BLaER1 (cell line): ENCODE results near the gene HUS1B.
"Not testable (repeated sequence)": the region's sequence is repeated elsewhere in the genome, so short reads cannot be mapped to it uniquely, and the experiment has no call there.

Experiments used
- H3K27ac ChIP-seq: shearing (Covaris generic); formaldehyde crosslinking; 2 replicates; pipeline ENCODE4 v1.8.1; 2022
- H3K27me3 ChIP-seq: shearing (Covaris generic); formaldehyde crosslinking; 2 replicates; pipeline ENCODE4 v1.8.1; 2022
- H3K36me3 ChIP-seq: shearing (Covaris generic); formaldehyde crosslinking; 2 replicates; pipeline ENCODE4 v1.8.1; 2022
- H3K4me1 ChIP-seq: shearing (Covaris generic); formaldehyde crosslinking; 2 replicates; pipeline ENCODE4 v1.8.1; 2022
- H3K4me2 ChIP-seq: shearing (Covaris generic); formaldehyde crosslinking; 2 replicates; pipeline ENCODE4 v1.8.1; 2022
- H3K4me3 ChIP-seq: shearing (Covaris generic); formaldehyde crosslinking; 2 replicates; pipeline ENCODE4 v1.8.1; 2022
- H3K9ac ChIP-seq: shearing (Covaris generic); formaldehyde crosslinking; 2 replicates; pipeline ENCODE4 v1.8.1; 2022
- H3K9me3 ChIP-seq: shearing (Covaris generic); formaldehyde crosslinking; 2 replicates; pipeline ENCODE4 v1.8.1; 2022
- H4K20me1 ChIP-seq: shearing (Covaris generic); formaldehyde crosslinking; 2 replicates; pipeline ENCODE4 v1.8.1; 2022
- Cebpa-rat ChIP-seq: shearing (Covaris generic); IDR thresholded peaks from 2 replicates; pipeline ENCODE4 v1.8.1; 2022

Gene HUS1B

DNA sequence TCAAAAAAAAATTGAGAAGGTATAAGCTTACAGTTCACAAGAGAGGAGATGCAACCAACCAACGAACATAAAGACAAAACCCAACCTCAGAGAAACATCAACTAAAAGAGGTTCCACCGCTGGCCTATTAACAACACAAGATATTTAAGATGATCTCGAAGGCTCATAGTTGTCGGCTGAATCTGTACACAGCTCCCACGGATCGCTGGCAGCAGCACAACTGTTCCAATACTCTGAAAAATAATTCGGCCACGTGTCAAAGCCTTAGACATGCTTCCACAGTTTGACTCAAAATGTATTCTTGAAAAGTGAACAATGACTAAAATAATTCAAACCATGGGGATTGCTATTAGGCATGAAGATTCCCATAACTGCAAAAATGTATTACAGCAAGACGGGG is 22.4 kb upstream of the HUS1B start:
- Histone ChIP-seq H3K27ac (no peak overlapping the region), H3K4me3 (no peak overlapping the region), H3K9me3 (0 out of 2 replicates have a peak, but pooled peaks cover 5% of the 10 kb centered on the region), H4K20me1 (peaks cover 60% of the 10 kb centered on the region), H3K27me3 (no peaks in the 10 kb centered on the region), H3K36me3 (0 out of 2 replicates have a peak, but pooled peaks cover 6% of the 10 kb centered on the region), H3K9ac (no peak overlapping the region), H3K4me1 (peaks cover 8% of the 10 kb centered on the region), H3K4me2 (no peak overlapping the region)
- no peak for TF ChIP-seq Cebpa-rat

- H3K27ac ChIP-seq = no peak overlapping the region
- H3K4me3 ChIP-seq = no peak overlapping the region
- no peaks in the 10 kb centered on the region for H3K27me3 ChIP-seq
- peaks cover 5% of the 10 kb centered on the region; the same call in 1 of the 2 replicates for H3K9me3 ChIP-seq
- peaks cover 52% of the 10 kb centered on the region for H4K20me1 ChIP-seq
- H3K9ac ChIP-seq = no peak overlapping the region
- 0 out of 2 replicates have a peak, but pooled peaks cover 6% of the 10 kb centered on the region for H3K36me3 ChIP-seq
- H3K4me2 ChIP-seq = no peak overlapping the region
- peaks cover under 1% of the 10 kb centered on the region; the same call in 1 of the 2 replicates for H3K4me1 ChIP-seq
- TF ChIP-seq Cebpa-rat = no peak
Measured at GRCh38 chr6:678520-678919, 21.6 kb upstream of the HUS1B start.

- Histone ChIP-seq H3K4me3 (no peak overlapping the region), H3K4me2 (no peak overlapping the region), H4K20me1 (peaks cover 46% of the 10 kb centered on the region), H3K36me3 (0 out of 2 replicates have a peak, but pooled peaks cover 6% of the 10 kb centered on the region), H3K9me3 (peaks cover 8% of the 10 kb centered on the region), H3K9ac (no peak overlapping the region), H3K4me1 (no peaks in the 10 kb centered on the region), H3K27ac (no peak overlapping the region), H3K27me3 (no peaks in the 10 kb centered on the region)
- no peak for TF ChIP-seq Cebpa-rat
Measured at GRCh38 chr6:677919-678318, 21.0 kb upstream of the HUS1B start.

- no peak overlapping the region for H3K4me3 ChIP-seq
- 0 out of 2 replicates have a peak, but pooled peaks cover 3% of the 10 kb centered on the region for H3K36me3 ChIP-seq
- peaks cover 23% of the 10 kb centered on the region for H3K9me3 ChIP-seq
- no peak overlapping the region for H3K9ac ChIP-seq
- no peaks in the 10 kb centered on the region for H3K27me3 ChIP-seq
- no peaks in the 10 kb centered on the region for H3K4me1 ChIP-seq
- no peak overlapping the region for H3K4me2 ChIP-seq
- TF ChIP-seq Cebpa-rat = no peak
- H4K20me1 ChIP-seq = peaks cover 19% of the 10 kb centered on the region
- no peak overlapping the region for H3K27ac ChIP-seq
Measured at GRCh38 chr6:674956-675355, 18.1 kb upstream of the HUS1B start.

GRCh38 chr6:674406-674805 is 17.5 kb upstream of the HUS1B start:
- peaks cover 19% of the 10 kb centered on the region; the same call in 1 of the 2 replicates for H4K20me1 ChIP-seq
- no peak overlapping the region for H3K4me2 ChIP-seq
- H3K4me3 ChIP-seq = no peak overlapping the region
- peaks cover 23% of the 10 kb centered on the region for H3K9me3 ChIP-seq
- 0 out of 2 replicates have a peak, but pooled peaks cover 7% of the 10 kb centered on the region for H3K36me3 ChIP-seq
- H3K27ac ChIP-seq = no peak overlapping the region
- H3K27me3 ChIP-seq = no peaks in the 10 kb centered on the region
- TF ChIP-seq Cebpa-rat = no peak
- no peak overlapping the region for H3K9ac ChIP-seq
- no peaks in the 10 kb centered on the region for H3K4me1 ChIP-seq

DNA sequence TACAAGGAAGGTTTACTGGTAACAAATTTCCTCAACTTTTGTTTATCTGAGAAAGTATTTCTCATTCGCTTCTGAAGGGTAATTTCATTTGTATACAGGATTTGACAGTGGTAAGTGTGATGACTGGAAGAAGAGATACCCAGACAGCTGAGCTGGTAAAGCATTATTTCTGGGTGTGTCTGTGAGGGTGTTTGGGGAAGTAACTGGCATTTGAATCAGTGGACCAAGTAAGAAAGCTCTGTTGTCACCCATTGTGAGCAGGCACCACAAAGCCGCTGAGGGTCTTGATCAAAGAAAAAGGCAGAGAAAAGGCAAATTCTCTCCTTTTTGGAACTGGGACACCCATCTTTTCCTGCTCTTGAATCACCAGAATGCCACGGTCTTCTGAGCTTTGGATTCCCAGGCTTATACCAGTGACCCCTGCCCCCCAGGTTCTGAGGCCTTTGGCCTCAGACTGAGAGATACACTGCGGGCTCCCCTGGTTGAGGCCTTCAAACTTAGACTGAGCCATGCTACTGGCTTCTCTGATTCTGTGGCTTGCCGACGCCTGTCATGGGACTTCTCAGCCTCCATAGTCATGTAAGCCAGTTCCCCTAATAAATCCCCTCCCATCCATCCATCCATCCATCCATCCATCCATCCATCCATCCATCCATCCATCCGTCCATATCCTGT is 10.5 kb upstream of the HUS1B start:
- no peak overlapping the region for H3K9ac ChIP-seq
- TF ChIP-seq Cebpa-rat = no peak
- H3K4me1 ChIP-seq = no peaks in the 10 kb centered on the region
- no peak overlapping the region for H3K4me2 ChIP-seq
- no peak overlapping the region for H3K4me3 ChIP-seq
- peaks cover 14% of the 10 kb centered on the region; the same call in 1 of the 2 replicates for H3K36me3 ChIP-seq
- H3K27ac ChIP-seq = no peak overlapping the region
- H3K27me3 ChIP-seq = no peaks in the 10 kb centered on the region
- peaks cover 14% of the 10 kb centered on the region; the same call in 1 of the 2 replicates for H4K20me1 ChIP-seq
- H3K9me3 ChIP-seq = peaks cover 33% of the 10 kb centered on the region

GRCh38 chr6:665403-666267 is 8.7 kb upstream of the HUS1B start:
- H3K4me1 ChIP-seq = peaks cover under 1% of the 10 kb centered on the region; the same call in 1 of the 2 replicates
- TF ChIP-seq Cebpa-rat = no peak

DNA sequence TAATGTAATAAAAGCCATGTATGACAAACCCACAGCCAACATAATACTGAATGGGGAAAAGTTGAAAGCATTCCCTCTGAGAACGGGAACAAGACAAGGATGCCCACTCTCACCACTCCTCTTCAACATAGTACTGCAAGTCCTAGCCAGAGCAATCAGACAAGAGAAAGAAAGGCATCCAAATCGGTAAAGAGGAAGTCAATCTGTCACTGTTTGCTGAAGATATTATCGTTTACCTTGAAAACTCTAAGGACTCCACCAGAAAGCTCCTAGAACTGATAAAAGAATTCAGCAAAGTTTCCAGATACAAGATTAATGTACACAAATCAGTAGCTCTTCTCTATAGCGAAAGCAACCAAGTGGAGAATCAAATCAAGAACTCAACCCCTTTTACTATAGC is 6.9 kb upstream of the HUS1B start:
- H3K27me3 ChIP-seq, H3K4me2 ChIP-seq, H4K20me1 ChIP-seq, H3K4me1 ChIP-seq, H3K4me3 ChIP-seq, H3K27ac ChIP-seq, H3K36me3 ChIP-seq, H3K9ac ChIP-seq: not testable (repeated sequence)
- peaks cover 31% of the 10 kb centered on the region for H3K9me3 ChIP-seq

More at GRCh38 chr6:665403-666267, 8.7 kb upstream of the HUS1B start:
- Histone ChIP-seq H3K4me2 (no peak overlapping the region), H3K9ac (no peak overlapping the region), H3K36me3 (peaks cover 14% of the 10 kb centered on the region; the same call in 1 of the 2 replicates), H3K4me3 (no peak overlapping the region), H4K20me1 (peaks cover 14% of the 10 kb centered on the region; the same call in 1 of the 2 replicates), H3K9me3 (peaks cover 31% of the 10 kb centered on the region), H3K27me3 (no peaks in the 10 kb centered on the region), H3K27ac (no peak overlapping the region)

- TF ChIP-seq Cebpa-rat = no peak
- no peaks in the 10 kb centered on the region for H3K27me3 ChIP-seq
- no peak overlapping the region for H3K9ac ChIP-seq
- no peaks in the 10 kb centered on the region; the same call in 1 of the 2 replicates for H4K20me1 ChIP-seq
- no peak overlapping the region for H3K27ac ChIP-seq
- H3K9me3 ChIP-seq = peaks cover 37% of the 10 kb centered on the region
- no peak overlapping the region for H3K4me3 ChIP-seq
- peaks cover 14% of the 10 kb centered on the region for H3K36me3 ChIP-seq
- H3K4me2 ChIP-seq = peak overlapping the region; percentile 48
- peaks cover 6% of the 10 kb centered on the region for H3K4me1 ChIP-seq
Measured at GRCh38 chr6:659716-660581, 3.0 kb upstream of the HUS1B start.
